A549 treated with Hydrocortisone at 1 μM for 4 hours (cell line): ENCODE measurements around the gene MS4A4A. TPM values are rescaled to one million over a fixed set of nuclear protein-coding genes. Genes with fewer than 3 reads are reported as not detected.

ENCODE experiments used
- total RNA-seq: library from RNA; stranded (reverse); fragments of 200-300 nt; extraction: Qiagen RNA extraction; gene quantifications from 5 replicates; pipeline ENCODE4 v1.2.3, GENCODE V29; 2022

Gene MS4A4A
- not detected in 5 replicates for total RNA-seq

DNA sequence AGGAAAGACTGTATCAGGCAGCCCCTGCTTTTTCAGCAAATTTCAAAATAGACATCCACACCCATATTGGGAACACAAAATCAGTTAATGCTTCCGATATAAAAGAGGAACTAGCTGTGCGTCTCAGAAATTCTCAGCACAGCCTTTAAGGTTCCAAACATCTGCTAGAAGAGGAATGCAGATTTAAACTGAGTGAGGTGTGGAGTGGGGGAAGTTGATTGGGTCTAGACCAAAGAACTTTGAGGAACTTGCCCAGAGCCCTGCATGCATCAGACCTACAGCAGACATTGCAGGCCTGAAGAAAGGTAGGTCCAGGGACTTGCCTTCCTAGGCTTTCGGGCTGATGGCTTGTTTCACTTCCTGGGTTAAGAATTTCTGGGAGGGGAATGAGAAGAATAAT lies at the start of gene MS4A4A:
TSS of gene MS4A4A (plus strand) at position 255 of the 400 bp plus-strand sequence. CDS start at position 265, 10 bp downstream.

DNA sequence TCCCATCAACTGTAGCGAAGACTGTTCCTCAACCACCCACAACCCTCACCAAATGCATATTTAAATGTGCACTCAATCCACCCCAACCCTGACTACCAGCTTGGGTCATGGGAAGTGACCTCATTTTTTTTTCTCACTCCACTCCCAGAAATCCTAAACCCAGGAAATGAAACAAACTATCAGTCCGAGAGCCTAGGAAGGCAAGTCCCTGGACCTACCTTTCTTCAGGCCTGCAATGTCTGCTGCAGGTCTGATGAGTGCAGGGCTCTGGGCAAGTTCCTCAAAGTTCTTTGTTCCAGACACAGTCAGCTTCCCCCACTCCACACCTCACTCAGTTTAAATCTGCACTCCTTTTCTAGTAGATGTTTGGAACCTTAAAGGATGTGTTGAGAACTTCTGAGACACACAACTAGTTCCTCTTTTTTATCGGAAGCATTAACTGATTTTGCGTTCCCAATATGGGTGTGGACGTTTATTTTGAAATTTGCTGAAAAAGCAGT lies 37.7 kb upstream of the MS4A4A start, which contains the start of gene MS4A4E:
TSS of gene MS4A4E (minus strand) at position 398 of the 500 bp plus-strand sequence. CDS start 13,082 bp downstream, outside the sequence.

DNA sequence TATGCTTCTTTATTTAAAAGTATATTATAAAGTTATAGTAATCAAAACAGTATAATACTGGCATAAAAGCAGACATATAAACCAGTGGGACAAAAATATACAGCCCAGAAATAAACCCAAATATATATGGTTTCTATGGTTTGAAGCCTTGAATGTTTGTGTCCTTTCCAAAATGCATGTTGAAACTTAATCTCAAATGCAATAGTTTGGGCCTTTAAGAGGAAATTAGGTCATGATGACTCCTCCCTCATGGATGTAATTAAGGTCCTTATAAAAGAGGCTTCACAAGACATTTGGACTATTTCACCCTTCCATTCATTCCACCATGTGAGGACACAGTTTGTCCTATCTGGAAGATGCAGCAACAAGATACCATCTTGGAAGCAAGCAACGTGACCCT lies 46.5 kb downstream of the MS4A4A start, which contains the start of gene MS4A6E:
TSS of gene MS4A6E (plus strand) at position 301 of the 400 bp plus-strand sequence. CDS start 7,641 bp downstream, outside the sequence.

Other genes with a start within 250 kb of the MS4A4A start
- not detected in 5 replicates for gene OOSP2, start 240.3 kb upstream of the MS4A4A start, total RNA-seq
- gene MS4A3, start 224.0 kb upstream of the MS4A4A start, total RNA-seq, result not detected in 5 replicates
- not detected in 5 replicates for gene MS4A2, start 192.0 kb upstream of the MS4A4A start, total RNA-seq
- gene MS4A6A, start 97.6 kb upstream of the MS4A4A start, total RNA-seq, result not detected in 5 replicates
- not detected in 5 replicates for gene MS4A4E, start 37.5 kb upstream of the MS4A4A start, total RNA-seq
- not detected in 5 replicates for gene MS4A6E, start 46.6 kb downstream of the MS4A4A start, total RNA-seq
- gene MS4A7, start 97.9 kb downstream of the MS4A4A start, total RNA-seq, result not detected in 5 replicates
- gene MS4A14, start 115.8 kb downstream of the MS4A4A start, total RNA-seq, result not detected in 5 replicates
- not detected in 5 replicates for gene MS4A5, start 148.9 kb downstream of the MS4A4A start, total RNA-seq
- gene MS4A1, start 175.2 kb downstream of the MS4A4A start, total RNA-seq, result not detected in 5 replicates
- gene MS4A12, start 212.1 kb downstream of the MS4A4A start, total RNA-seq, result not detected in 5 replicates
- not detected in 5 replicates for gene MS4A13, start 234.7 kb downstream of the MS4A4A start, total RNA-seq